Activated T-helper 1 cell treated with anti-CD3 and anti-CD28 coated beads, Interleukin-12 subunit alpha, Interleukin-12 subunit beta, Interleukin-2, Interleukin-4 antibody, amounts not matched to agents 30 ng/mL and 10 ng/mL and 1 ng/mL, durations not matched to agents 14 hours and 24 hours and 36 hours (primary cell): ENCODE measurements around the gene KRTAP5-2. TPM values are rescaled to one million over a fixed set of nuclear protein-coding genes. Genes with fewer than 3 reads are reported as not detected.
A peak's percentile ranks its signal among the peaks of the same experiment; 100 is the strongest.

Source experiments
- DNase-seq: peaks from one replicate; pipeline ENCODE4 v3.0.0; 2021; ENCODE audit warnings: low spot score
- H3K27ac Mint-ChIP-seq: one replicate; pipeline ENCODE4 v1.8.0; 2021; ENCODE audit warnings: mild to moderate bottlenecking, mixed read lengths
- H3K27me3 Mint-ChIP-seq: one replicate; pipeline ENCODE4 v1.8.0; 2022; ENCODE audit warnings: mild to moderate bottlenecking, moderate library complexity, mixed read lengths; ENCODE audit not compliant: insufficient read depth
- H3K36me3 Mint-ChIP-seq: one replicate; pipeline ENCODE4 v1.8.0; 2021; ENCODE audit warnings: low read depth, mixed read lengths
- H3K4me1 Mint-ChIP-seq: one replicate; pipeline ENCODE4 v1.8.0; 2021; ENCODE audit warnings: low read depth, mixed read lengths
- H3K4me3 Mint-ChIP-seq: one replicate; pipeline ENCODE4 v1.8.0; 2021; ENCODE audit warnings: mild to moderate bottlenecking, moderate library complexity, mixed read lengths
- H3K9me3 Mint-ChIP-seq: one replicate; pipeline ENCODE4 v1.8.0; 2021; ENCODE audit warnings: mixed read lengths
- intact Hi-C: fragments of 100-400 bp; cut with micrococcal nuclease; formaldehyde crosslinking; loops from one replicate; pipeline ENCODE4 v1.15.1; 2024
- total RNA-seq: library from RNA; stranded (reverse); gene quantifications from 2 replicates; pipeline ENCODE4 v1.2.3, GENCODE V29; 2022

Gene KRTAP5-2
- total RNA-seq, 1 donor from 2014 or later, result not detected

GRCh38 chr11:1636291-1636950 is 38.3 kb upstream of the KRTAP5-2 start:
- intact Hi-C loops, result no loop called here

GRCh38 chr11:1633864-1634263 is 35.8 kb upstream of the KRTAP5-2 start:
- no peaks in the 10 kb centered on the region for H3K36me3 Mint-ChIP-seq

More at GRCh38 chr11:1636291-1636950, 38.3 kb upstream of the KRTAP5-2 start:
- Mint-ChIP-seq H3K9me3 (no peaks in the 10 kb centered on the region), H3K27me3 (peaks cover 9% of the 10 kb centered on the region), H3K27ac (no peak overlapping the region), H3K36me3 (no peaks in the 10 kb centered on the region), H3K4me3 (no peak overlapping the region), H3K4me1 (peaks cover 4% of the 10 kb centered on the region)
- no peak for DNase-seq

GRCh38 chr11:1632053-1632714 is 34.1 kb upstream of the KRTAP5-2 start:
- intact Hi-C loops, result no loop called here
- no peaks in the 10 kb centered on the region for H3K36me3 Mint-ChIP-seq
- no peaks in the 10 kb centered on the region for H3K9me3 Mint-ChIP-seq
- peaks cover 17% of the 10 kb centered on the region for H3K27me3 Mint-ChIP-seq
- DNase-seq, result no peak
- H3K4me1 Mint-ChIP-seq, result peaks cover 4% of the 10 kb centered on the region
- no peak overlapping the region for H3K27ac Mint-ChIP-seq
- no peak overlapping the region for H3K4me3 Mint-ChIP-seq

More at GRCh38 chr11:1633864-1634263, 35.8 kb upstream of the KRTAP5-2 start:
- no peak overlapping the region for H3K27ac Mint-ChIP-seq
- H3K9me3 Mint-ChIP-seq, result no peaks in the 10 kb centered on the region
- no peak for DNase-seq
- intact Hi-C loops, result no loop called here
- peaks cover 4% of the 10 kb centered on the region for H3K4me1 Mint-ChIP-seq
- H3K27me3 Mint-ChIP-seq, result peaks cover 13% of the 10 kb centered on the region
- no peak overlapping the region for H3K4me3 Mint-ChIP-seq

- DNase-seq, result no peak
Observed at GRCh38 chr11:1631066-1631568, 33.0 kb upstream of the KRTAP5-2 start.

GRCh38 chr11:1630271-1630670 is 32.2 kb upstream of the KRTAP5-2 start:
- Mint-ChIP-seq H3K4me3 (no peak overlapping the region), H3K9me3 (no peaks in the 10 kb centered on the region), H3K27me3 (peaks cover 15% of the 10 kb centered on the region), H3K36me3 (no peaks in the 10 kb centered on the region), H3K4me1 (peaks cover 4% of the 10 kb centered on the region), H3K27ac (no peak overlapping the region)
- DNase-seq, result no peak
- intact Hi-C loops, result no loop called here

More at GRCh38 chr11:1631066-1631568, 33.0 kb upstream of the KRTAP5-2 start:
- Mint-ChIP-seq H3K27ac (no peak overlapping the region), H3K27me3 (peaks cover 17% of the 10 kb centered on the region), H3K4me1 (peaks cover 4% of the 10 kb centered on the region), H3K9me3 (no peaks in the 10 kb centered on the region), H3K36me3 (no peaks in the 10 kb centered on the region), H3K4me3 (no peak overlapping the region)
- intact Hi-C loops, result no loop called here

GRCh38 chr11:1629326-1630185 is 31.5 kb upstream of the KRTAP5-2 start, which contains the start of gene KRTAP5-5:
Gene KRTAP5-5 (plus strand): TSS chr11:1629775. CDS start chr11:1629841, 66 bp downstream.
- DNase-seq, result no peak
- Mint-ChIP-seq H3K27ac (no peak within 1 kb of the TSS), H3K27me3 (peaks cover 15% of the 10 kb centered on the region), H3K9me3 (no peaks in the 10 kb centered on the region), H3K36me3 (no peaks in the 10 kb centered on the region), H3K4me1 (peaks cover 4% of the 10 kb centered on the region), H3K4me3 (no peak within 1 kb of the TSS)
- intact Hi-C loops, result loop anchor here (10.0 kb wide), 1 partner anchor 85 kb away; no protein-coding TSS in a partner anchor

GRCh38 chr11:1628506-1629325 is 30.6 kb upstream of the KRTAP5-2 start:
- intact Hi-C loops, result loop anchor here (10.0 kb wide), 1 partner anchor 84 kb away; no protein-coding TSS in a partner anchor
- H3K36me3 Mint-ChIP-seq, result no peaks in the 10 kb centered on the region
- H3K27me3 Mint-ChIP-seq, result peaks cover 15% of the 10 kb centered on the region
- H3K4me1 Mint-ChIP-seq, result peaks cover 4% of the 10 kb centered on the region
- H3K4me3 Mint-ChIP-seq, result no peak overlapping the region
- no peak overlapping the region for H3K27ac Mint-ChIP-seq
- DNase-seq, result peak; percentile 34
- H3K9me3 Mint-ChIP-seq, result no peaks in the 10 kb centered on the region

GRCh38 chr11:1625541-1625940 is 27.4 kb upstream of the KRTAP5-2 start:
- Mint-ChIP-seq H3K9me3 (no peaks in the 10 kb centered on the region), H3K27ac (no peak overlapping the region), H3K4me1 (no peaks in the 10 kb centered on the region), H3K4me3 (no peak overlapping the region), H3K36me3 (no peaks in the 10 kb centered on the region), H3K27me3 (peaks cover 11% of the 10 kb centered on the region)
- no peak for DNase-seq
- intact Hi-C loops, result loop anchor here (10.0 kb wide), 1 partner anchor 81 kb away; no protein-coding TSS in a partner anchor

- Mint-ChIP-seq H3K27ac (peak overlapping the region; percentile 27), H3K4me1 (peaks cover under 1% of the 10 kb centered on the region), H3K36me3 (no peaks in the 10 kb centered on the region), H3K4me3 (no peak overlapping the region), H3K9me3 (no peaks in the 10 kb centered on the region), H3K27me3 (peaks cover 7% of the 10 kb centered on the region)
- DNase-seq, result no peak
- intact Hi-C loops, result loop anchor here (10.0 kb wide), 1 partner anchor 80 kb away; no protein-coding TSS in a partner anchor
Observed at GRCh38 chr11:1624621-1625020, 26.5 kb upstream of the KRTAP5-2 start.

- H3K4me3 Mint-ChIP-seq, result no peak overlapping the region
- H3K27ac Mint-ChIP-seq, result no peak overlapping the region
- intact Hi-C loops, result loop anchor here (10.0 kb wide), 1 partner anchor 79 kb away; no protein-coding TSS in a partner anchor
- no peak for DNase-seq
- no peaks in the 10 kb centered on the region for H3K36me3 Mint-ChIP-seq
- H3K27me3 Mint-ChIP-seq, result peaks cover 3% of the 10 kb centered on the region
- H3K9me3 Mint-ChIP-seq, result no peaks in the 10 kb centered on the region
- H3K4me1 Mint-ChIP-seq, result peaks cover 5% of the 10 kb centered on the region
Observed at GRCh38 chr11:1623716-1624115, 25.6 kb upstream of the KRTAP5-2 start.

GRCh38 chr11:1622086-1622485 is 24.0 kb upstream of the KRTAP5-2 start, which contains the start of gene KRTAP5-4:
Gene KRTAP5-4 (minus strand): TSS chr11:1622138. CDS start chr11:1622093, 45 bp downstream.
- H3K4me1 Mint-ChIP-seq, result peaks cover 5% of the 10 kb centered on the region
- H3K27ac Mint-ChIP-seq, result no peak within 1 kb of the TSS
- intact Hi-C loops, result loop anchor here (10.0 kb wide), 1 partner anchor 77 kb away; no protein-coding TSS in a partner anchor
- no peaks in the 10 kb centered on the region for H3K36me3 Mint-ChIP-seq
- no peaks in the 10 kb centered on the region for H3K27me3 Mint-ChIP-seq
- no peak within 1 kb of the TSS for H3K4me3 Mint-ChIP-seq
- DNase-seq, result no peak
- no peaks in the 10 kb centered on the region for H3K9me3 Mint-ChIP-seq
